NCI-H1930 (cell line): ENCODE data around the gene NEUROD2.
"Not testable (repeated sequence)": the region's sequence is repeated elsewhere in the genome, so short reads cannot be mapped to it uniquely, and the experiment has no call there.

Experiments used
- DNase-seq, 2 experiments: peaks; one replicate each; lab custom pipeline; 2025; lab: John Stamatoyannopoulos, UW

Gene NEUROD2

DNA sequence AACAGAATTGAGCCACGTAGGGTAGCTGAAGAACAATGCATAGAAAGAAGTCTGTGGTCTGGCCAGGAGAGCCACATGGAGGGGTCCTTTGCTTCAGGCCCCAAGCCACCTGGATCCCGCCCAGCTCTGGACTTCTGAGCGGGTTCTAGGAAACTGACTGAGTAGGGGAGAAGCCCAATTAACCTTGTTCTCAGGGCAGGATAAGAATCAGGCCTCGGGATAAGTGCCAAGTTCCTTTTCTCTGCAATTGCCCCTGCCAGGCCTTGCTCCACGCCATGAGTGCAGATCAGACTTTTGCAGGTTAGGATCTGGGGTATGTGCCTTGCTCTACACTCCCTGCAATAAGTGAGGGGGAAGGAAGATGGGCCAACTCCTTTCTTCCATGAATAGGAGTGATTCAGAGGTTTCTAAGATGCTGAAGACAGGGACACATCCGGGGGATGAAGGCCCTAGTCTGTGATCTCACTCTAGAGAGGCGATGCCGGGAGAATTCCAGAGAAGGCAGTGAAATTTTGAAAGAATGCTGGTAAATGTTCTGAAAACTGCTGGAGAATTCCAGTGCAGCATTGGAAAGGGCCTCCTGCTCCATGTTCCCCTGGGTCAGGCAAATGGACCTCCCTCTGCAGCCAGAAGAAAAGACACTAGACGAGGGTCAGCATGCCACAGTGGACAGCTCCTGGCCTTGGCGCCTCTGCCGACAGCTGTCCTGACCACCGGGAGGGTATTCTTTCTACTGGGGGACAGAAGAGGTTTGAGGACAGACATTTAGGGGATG, 5.8 kb downstream of the NEUROD2 start:
- DNase-seq: no peak

DNA sequence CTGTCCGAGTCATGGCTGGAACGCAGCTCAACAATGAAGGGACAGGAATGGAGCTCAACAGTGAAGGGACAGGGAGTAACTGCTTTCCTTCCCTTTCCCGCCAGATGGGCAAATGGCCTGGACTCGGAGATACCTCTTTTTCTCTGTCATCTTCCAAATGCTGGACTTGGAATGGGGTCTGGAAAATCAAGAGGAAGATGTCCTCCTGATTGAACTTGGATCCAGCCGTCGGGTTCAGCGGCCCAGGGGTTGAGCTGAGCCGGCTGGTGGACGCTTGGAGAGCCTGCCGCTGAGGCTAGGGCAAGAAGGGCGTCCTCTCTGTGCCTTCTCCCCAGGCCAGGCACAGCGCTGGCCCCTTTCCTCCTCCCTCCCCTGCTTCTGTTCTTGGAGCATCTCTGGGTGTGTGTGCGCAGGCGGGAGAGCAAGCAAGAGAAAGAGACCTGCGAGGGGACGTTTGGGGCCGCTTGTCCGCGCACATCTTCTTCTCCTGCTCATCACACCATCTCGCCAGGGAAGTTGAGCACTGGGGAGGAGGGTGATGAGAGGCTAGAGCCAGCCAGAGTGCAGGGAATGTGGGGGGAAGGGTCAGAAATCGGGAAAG, 6.6 kb downstream of the NEUROD2 start:
- DNase-seq: no peak

DNA sequence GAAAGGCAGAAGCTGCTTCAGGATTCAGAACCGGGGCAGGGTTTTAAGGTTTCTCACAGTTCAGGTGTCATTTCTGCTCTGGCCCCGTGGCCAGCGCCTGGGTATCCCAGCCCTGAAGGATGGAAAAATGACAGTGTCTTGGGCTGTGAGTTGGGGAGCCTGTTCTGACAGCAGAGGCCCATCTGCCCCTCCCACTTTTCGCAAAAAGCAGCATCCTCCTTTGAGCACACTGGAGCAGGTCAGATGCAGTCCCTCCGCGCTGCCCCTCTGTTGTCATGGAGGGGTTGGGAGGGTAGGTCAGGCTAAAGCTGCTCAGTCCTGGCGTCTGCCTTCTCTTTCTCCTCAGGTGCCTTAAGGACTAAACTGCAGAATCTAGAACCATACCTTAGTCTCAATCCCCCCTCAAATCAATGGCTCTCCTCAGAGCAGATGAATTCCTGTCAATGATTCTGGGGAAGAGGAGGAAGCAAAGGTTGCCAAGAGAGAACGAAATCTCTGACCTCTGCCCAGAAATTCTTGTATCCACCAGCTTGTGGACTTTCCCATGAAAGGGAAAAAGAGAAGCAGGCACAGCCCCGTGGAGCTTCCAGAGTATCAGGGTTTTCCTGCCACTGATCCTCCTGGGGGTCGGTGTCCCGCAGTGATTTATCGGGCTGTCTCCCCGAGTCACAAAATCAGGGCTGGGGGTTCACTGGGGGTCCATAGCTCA, 7.3 kb downstream of the NEUROD2 start:
- DNase-seq: no peak

GRCh38 chr17:39599665-39600231, 8.0 kb downstream of the NEUROD2 start:
- DNase-seq: no peak

GRCh38 chr17:39599004-39599664, 8.6 kb downstream of the NEUROD2 start:
- no peak for DNase-seq

DNA sequence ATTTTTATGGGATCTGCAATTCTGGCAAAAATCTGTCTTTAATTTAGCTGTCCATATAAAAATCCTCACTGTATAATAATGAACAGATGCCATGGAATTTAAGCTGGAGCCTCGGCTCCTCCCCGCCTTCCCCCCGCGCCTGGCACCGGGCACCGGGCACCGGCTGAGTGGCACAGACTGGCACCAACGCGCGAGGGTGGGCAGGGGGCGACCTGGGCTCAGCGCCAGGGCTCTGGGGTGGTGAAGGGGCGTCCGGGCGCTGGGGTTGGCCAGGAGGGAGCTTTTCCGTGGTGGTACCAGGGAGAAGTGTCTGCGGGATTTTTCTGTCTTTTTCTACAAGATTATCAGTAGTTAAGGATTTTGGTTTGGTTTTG, 9.1 kb downstream of the NEUROD2 start:
- no peak for DNase-seq

- DNase-seq: no peak
Observed at GRCh38 chr17:39598047-39598481, 9.7 kb downstream of the NEUROD2 start.

- DNase-seq: no peak
Observed at GRCh38 chr17:39597372-39598046, 10.2 kb downstream of the NEUROD2 start.

DNA sequence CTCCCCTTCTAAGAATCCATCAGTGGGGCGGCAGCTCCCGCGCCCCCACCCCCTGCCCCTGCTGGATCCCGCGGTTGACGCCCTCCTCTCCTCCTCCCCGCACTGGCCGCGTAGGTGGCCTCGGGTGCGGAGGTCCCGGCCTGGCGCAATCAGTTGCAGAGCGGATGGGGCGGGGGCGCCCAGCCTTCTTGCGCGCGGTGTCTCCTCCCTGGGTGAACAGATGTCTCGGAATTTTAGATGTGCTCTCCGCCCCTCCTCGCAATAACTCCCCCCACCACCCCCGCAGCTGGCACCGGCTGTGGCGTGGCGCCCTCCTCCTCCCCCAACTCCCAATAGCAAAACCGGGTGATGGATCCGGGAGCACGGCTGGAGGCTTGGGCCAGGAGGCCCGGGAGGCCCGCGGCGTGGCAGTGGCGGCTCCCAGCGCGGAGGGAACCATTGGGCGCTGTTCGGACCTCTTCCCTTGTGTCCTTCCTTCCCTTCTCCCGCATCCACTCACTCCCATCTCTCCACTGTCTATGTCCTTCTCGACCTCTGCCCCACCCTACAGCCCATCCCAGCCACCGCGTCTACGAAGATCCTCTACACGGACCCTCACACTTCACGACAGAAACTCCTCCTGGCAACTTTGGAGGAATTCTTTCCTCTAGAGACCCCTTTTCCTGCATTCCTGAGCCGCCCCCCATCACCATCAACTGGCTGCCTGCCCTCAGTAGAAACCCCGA, 11.0 kb downstream of the NEUROD2 start:
- DNase-seq: no peak

DNA sequence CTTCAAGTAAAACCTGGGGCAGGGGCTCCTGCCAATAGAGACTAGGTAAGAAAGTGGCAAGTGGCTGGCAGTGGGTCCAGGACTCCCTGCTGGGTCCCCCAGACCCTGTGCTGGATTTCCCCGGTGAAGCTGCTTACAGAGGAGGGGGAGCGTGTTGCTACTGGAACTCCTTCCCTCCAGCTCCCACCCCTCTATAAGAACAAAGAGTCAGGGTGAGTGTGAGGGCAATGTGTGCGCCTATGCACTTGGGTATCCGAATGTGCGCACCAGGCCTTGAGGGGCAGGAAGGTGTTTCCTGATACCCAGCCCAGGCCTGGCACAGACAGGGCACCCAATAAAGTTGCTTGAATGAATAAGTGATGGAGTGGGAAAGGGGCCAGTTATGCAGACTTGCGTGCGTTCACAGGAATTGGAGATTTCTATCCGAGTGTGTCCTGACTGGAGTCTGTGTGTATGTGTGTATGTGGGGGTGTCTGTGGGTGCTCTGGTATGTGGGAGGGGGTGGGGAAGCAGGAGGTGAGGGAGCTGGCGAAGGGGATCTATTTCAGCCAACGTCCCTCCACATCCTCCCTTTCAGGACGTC, 11.7 kb downstream of the NEUROD2 start:
- DNase-seq: no peak

GRCh38 chr17:39595294-39595693, 12.4 kb downstream of the NEUROD2 start:
- DNase-seq: no peak

GRCh38 chr17:39593371-39593770, 14.3 kb downstream of the NEUROD2 start:
- no peak for DNase-seq

GRCh38 chr17:39591958-39592954, 15.5 kb downstream of the NEUROD2 start:
- no peak for DNase-seq

GRCh38 chr17:39590180-39590579, 17.5 kb downstream of the NEUROD2 start:
- not testable (repeated sequence) for DNase-seq

DNA sequence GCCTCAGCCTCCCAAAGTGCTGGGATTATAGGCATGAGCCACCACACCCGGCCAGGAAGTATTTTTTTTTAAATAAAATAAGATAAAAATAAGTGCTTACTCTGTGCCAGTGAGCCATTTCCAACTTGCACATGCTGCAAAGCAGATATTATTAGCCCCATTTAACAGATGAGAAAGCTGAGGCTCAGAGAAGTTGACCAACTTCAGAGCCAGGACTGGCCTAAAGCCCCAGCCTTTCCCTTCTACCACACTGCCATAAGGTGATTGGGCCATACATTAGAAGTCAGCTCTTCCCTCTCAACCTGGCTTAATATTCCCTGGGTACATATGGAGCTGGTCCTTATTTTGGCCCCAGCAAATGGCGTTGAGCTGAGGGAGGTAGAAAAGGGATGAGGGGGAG, 25.1 kb downstream of the NEUROD2 start:
- DNase-seq: no peak

DNA sequence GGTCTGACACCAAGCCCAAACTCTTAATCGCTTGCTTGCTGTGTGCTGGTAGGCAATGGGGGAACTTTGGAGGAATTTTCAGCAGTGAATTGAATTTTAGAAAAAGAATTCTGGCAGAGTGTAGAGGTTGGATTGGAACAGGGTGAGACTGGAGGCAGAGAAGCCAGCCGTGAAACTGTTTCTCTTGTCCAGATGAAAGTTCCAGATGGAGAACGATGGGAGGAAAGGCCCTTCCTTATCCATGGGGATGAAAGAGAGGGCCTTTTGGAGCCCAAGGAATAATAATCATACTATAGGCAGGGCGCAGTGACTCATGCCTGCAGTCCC, 26.0 kb downstream of the NEUROD2 start:
- no peak for DNase-seq

DNA sequence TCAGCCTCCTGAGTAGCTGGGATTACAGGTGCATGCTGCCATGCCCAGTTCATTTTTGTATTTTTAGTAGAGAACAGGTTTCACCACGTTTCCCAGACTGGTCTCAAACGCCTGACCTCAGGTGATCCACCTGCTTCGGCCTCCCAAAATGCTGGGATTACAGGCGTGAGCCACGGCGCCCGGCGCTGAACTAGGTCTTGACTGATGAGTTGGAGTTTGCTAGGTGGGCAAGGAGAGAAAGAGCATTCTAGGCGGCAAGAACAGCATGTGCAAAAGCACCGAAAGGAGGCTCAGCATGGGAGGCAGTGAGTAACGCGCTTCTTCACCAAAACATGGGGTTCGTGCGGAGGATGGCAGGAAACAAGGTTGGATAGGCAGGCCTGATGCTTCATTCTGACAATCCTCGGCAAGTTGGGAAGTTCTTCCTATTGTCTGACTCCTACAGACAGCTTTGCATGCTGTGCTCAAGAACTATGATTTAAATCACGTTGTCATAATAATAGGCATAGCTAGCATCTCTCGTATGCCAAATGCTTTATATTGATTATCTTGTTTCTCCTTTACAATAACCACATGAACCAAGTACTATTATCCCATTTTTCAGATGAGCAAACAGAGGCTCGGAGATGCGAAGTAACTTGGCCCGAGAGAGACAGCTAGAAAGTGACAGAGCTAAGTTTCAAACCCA, 26.5 kb downstream of the NEUROD2 start:
- DNase-seq: no peak

DNA sequence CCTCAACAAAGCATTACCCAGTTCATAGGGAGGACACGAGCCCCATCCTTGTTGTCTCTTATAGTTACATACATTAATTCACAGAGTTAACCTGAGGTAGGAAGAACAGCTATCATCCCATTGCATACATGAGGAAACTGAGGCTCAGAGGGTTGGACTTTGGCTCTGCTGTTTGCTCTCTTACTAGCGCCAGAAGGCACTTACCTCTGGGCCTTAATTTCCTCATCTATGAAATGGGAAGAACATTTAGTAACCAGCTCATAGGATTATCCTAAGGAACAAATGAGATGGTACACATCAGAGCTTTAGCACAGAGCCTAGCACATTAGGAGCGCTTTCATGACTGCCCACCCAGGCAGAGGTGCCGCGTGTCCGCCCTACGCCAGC, 27.6 kb downstream of the NEUROD2 start:
- no peak for DNase-seq
